Neuronal stem cell (in vitro differentiated cells): ENCODE results near the gene ZNF585A.
"Not testable (repeated sequence)": the region's sequence is repeated elsewhere in the genome, so short reads cannot be mapped to it uniquely, and the experiment has no call there.

Experiments used
- DNase-seq: peaks from one replicate; pipeline ENCODE4 v3.0.0-alpha.2; 2013; ENCODE audit warnings: low spot score
- H2AFZ ChIP-seq: one replicate; pipeline ENCODE4 v1.6.1; 2013; ENCODE audit warnings: mild to moderate bottlenecking, low read length, inconsistent platforms
- H2AK5ac ChIP-seq: 2 replicates; pipeline ENCODE4 v1.6.1; 2013; ENCODE audit warnings: low read depth, mild to moderate bottlenecking, inconsistent platforms, low read length, moderate library complexity, mixed read lengths
- H2BK120ac ChIP-seq: 2 replicates; pipeline ENCODE4 v1.6.1; 2013; ENCODE audit warnings: low read depth, mild to moderate bottlenecking, inconsistent platforms, low read length, moderate library complexity, mixed read lengths
- H2BK12ac ChIP-seq: one replicate; pipeline ENCODE4 v1.6.1; 2013; ENCODE audit warnings: low read length, inconsistent platforms
- H2BK15ac ChIP-seq: 2 replicates; pipeline ENCODE4 v1.6.1; 2013; ENCODE audit warnings: mild to moderate bottlenecking, low read length, inconsistent platforms, mixed read lengths
- H2BK5ac ChIP-seq: one replicate; pipeline ENCODE4 v1.6.1; 2013; ENCODE audit warnings: inconsistent platforms, mild to moderate bottlenecking, low read length, moderate library complexity
- H3K14ac ChIP-seq: one replicate; pipeline ENCODE4 v1.6.1; 2013; ENCODE audit warnings: low read length, inconsistent platforms
- H3K18ac ChIP-seq: 2 replicates; pipeline ENCODE4 v1.6.1; 2013; ENCODE audit warnings: low read length, inconsistent platforms
- H3K23ac ChIP-seq: 2 replicates; pipeline ENCODE4 v1.6.1; 2013; ENCODE audit warnings: low read depth, mild to moderate bottlenecking, mixed read lengths, low read length, inconsistent platforms; ENCODE audit not compliant: poor library complexity
- H3K27ac ChIP-seq: replicated peaks from 3 replicates; pipeline ENCODE4 v1.5.1; 2013; ENCODE audit warnings: low read length, inconsistent platforms
- H3K27me3 ChIP-seq, 3 experiments: 2 replicates each; pipeline ENCODE4 v1.6.1; 2013; ENCODE audit warnings: low read length in 3 of 3, mild to moderate bottlenecking in 2 of 3, inconsistent platforms in 1 of 3, low read depth in 1 of 3, mixed read lengths in 1 of 3, moderate library complexity in 1 of 3; ENCODE audit not compliant: control insufficient read depth in 3 of 3, insufficient read depth in 3 of 3
- H3K36me3 ChIP-seq, 2 donors: replicated peaks in 1 of 2; 2 replicates each; pipeline ENCODE4 v1.6.1; 2013; ENCODE audit warnings: low read length in 2 of 2; ENCODE audit not compliant: control insufficient read depth in 2 of 2, insufficient read depth in 2 of 2
- H3K4ac ChIP-seq: 2 replicates; pipeline ENCODE4 v1.6.1; 2013; ENCODE audit warnings: inconsistent platforms, mild to moderate bottlenecking, low read length, moderate library complexity
- H3K4me1 ChIP-seq, 2 donors: 1 replicate in 1 of 2; 2 replicates in 1 of 2; pipeline ENCODE4 v1.6.1; 2013; ENCODE audit warnings: low read length in 2 of 2, low read depth in 1 of 2; ENCODE audit not compliant: control insufficient read depth in 2 of 2, insufficient read depth in 1 of 2
- H3K4me2 ChIP-seq: one replicate; pipeline ENCODE4 v1.6.1; 2013; ENCODE audit warnings: mild to moderate bottlenecking, low read length, inconsistent platforms; ENCODE audit not compliant: insufficient read depth, poor library complexity, severe bottlenecking
- H3K4me3 ChIP-seq, 2 donors: 2 replicates each; pipeline ENCODE4 v1.5.1; 2013; ENCODE audit warnings: low read length in 2 of 2, mild to moderate bottlenecking in 2 of 2, inconsistent platforms in 1 of 2, moderate library complexity in 1 of 2
- H3K79me1 ChIP-seq: one replicate; pipeline ENCODE4 v1.6.1; 2013; ENCODE audit warnings: low read depth, mild to moderate bottlenecking, inconsistent platforms, low read length, moderate library complexity
- H3K9ac ChIP-seq: one replicate; pipeline ENCODE4 v1.6.1; 2013; ENCODE audit warnings: mild to moderate bottlenecking, low read depth, low read length, inconsistent platforms; ENCODE audit not compliant: poor library complexity
- H3K9me3 ChIP-seq, 2 donors: replicated peaks in 1 of 2; 2 replicates each; pipeline versions ENCODE3 to v1.6.1; 2013; ENCODE audit warnings: low read length in 2 of 2, mild to moderate bottlenecking in 2 of 2, inconsistent platforms in 1 of 2, low read depth in 1 of 2, mixed read lengths in 1 of 2, moderate library complexity in 1 of 2; ENCODE audit not compliant: control insufficient read depth in 2 of 2, insufficient read depth in 1 of 2
- H4K8ac ChIP-seq: one replicate; pipeline ENCODE4 v1.6.1; 2013; ENCODE audit warnings: low read depth, mild to moderate bottlenecking, inconsistent platforms, low read length, moderate library complexity
- H4K91ac ChIP-seq: one replicate; pipeline ENCODE4 v1.6.1; 2013; ENCODE audit warnings: low read length, low read depth, mild to moderate bottlenecking, inconsistent platforms; ENCODE audit not compliant: poor library complexity
- WGBS, 2 donors: extraction: QIAGEN DNeasy Blood & Tissue Kit; methylation state at CpG; one replicate each; pipeline ENCODE4 v1.1.7; 2013; ENCODE audit warnings: missing lambda C conversion rate in 2 of 2, mixed read lengths in 1 of 2; ENCODE audit not compliant: insufficient read length in 2 of 2, insufficient replicate concordance in 1 of 2; ENCODE audit errors: extremely low coverage in 2 of 2; 5-methylcytosine and 5-hydroxymethylcytosine counted together

The ZNF585A gene

DNA sequence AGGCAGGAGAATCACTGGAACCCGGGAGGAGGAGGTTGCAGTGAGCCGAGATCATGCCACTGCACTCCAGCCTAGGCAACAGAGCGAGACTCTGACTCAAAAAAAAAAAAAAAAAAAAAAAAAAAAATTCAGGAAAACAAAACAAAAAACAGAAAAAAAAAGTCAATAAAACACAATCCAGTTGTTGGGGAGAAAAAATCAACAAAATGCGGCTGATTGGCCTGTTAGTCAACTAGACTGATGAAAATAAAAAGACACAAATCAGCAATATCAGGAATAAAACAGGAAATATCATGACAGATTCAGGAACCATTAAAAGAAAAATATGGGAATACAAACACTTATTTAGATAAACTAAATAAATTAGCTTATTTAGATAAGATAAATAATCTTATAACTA lies 22.8 kb upstream of the ZNF585A start:
- H4K8ac ChIP-seq, H3K23ac ChIP-seq, H3K4me1 ChIP-seq, H3K18ac ChIP-seq, H2BK12ac ChIP-seq, H3K4me2 ChIP-seq, H4K91ac ChIP-seq, H2AK5ac ChIP-seq, H3K14ac ChIP-seq, H2BK15ac ChIP-seq, H3K4me3 ChIP-seq, H2BK120ac ChIP-seq, H3K9ac ChIP-seq, H2AFZ ChIP-seq, DNase-seq, H3K27ac ChIP-seq, H3K79me1 ChIP-seq, H2BK5ac ChIP-seq, H3K4ac ChIP-seq, H3K27me3 ChIP-seq: not testable (repeated sequence)
- H3K36me3 ChIP-seq = peaks cover 4 to 16% of the 10 kb centered on the region in 2 donors
- peaks cover 1 to 18% of the 10 kb centered on the region in 2 donors for H3K9me3 ChIP-seq
- no CpG with 5 or more reads among the region's 4 CpGs for whole genome bisulfite sequencing, 2 donors

DNA sequence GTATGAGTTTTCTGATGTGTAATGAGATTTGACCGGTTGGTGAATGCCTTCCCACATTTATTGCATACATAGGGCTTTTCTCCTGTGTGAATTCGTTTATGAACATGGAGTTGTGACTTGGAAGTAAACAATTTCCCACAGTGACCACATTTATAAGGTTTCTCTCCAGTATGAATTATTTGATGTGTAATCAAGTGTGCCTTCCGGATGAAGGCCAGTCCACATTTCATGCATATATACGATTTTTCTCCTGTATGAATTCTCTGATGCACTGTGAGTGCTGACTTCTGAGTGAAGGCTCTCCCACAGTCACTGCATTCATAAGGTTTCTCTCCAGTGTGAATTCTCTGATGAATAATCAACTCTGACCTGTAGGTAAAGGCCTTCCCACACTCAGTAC lies 13.6 kb upstream of the ZNF585A start:
- not testable (repeated sequence) for H2BK15ac ChIP-seq, H2BK5ac ChIP-seq, H3K4me2 ChIP-seq, H3K4me3 ChIP-seq, H3K27ac ChIP-seq, H3K14ac ChIP-seq, H3K4me1 ChIP-seq, H2AK5ac ChIP-seq, H4K8ac ChIP-seq, H2BK120ac ChIP-seq, H3K18ac ChIP-seq, H3K27me3 ChIP-seq, DNase-seq, H3K79me1 ChIP-seq, H3K23ac ChIP-seq, H2AFZ ChIP-seq, H3K9ac ChIP-seq, H4K91ac ChIP-seq, H2BK12ac ChIP-seq, H3K4ac ChIP-seq
- WGBS, 2 donors = no CpG with 5 or more reads among the region's 4 CpGs
- peaks cover 19 to 46% of the 10 kb centered on the region in 2 donors for H3K9me3 ChIP-seq
- peaks cover 5 to 27% of the 10 kb centered on the region in 2 donors for H3K36me3 ChIP-seq

DNA sequence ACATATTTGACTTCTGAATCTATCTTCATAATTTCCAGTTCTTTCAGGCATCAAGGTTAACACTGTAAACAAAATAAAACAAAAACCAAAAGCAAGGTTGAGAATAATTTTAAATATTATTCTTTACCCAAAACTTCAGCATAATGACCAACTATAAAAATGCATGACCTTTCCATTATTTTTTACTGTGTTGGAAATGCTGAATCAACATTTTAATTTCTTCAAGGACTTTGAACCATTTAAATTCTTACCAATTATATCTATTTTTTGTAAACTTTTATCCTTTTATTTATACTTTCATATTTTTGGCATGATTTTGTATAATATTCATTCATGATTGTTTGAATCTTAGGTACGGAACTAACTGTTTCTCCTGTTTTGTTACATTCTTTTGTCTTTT lies 6.9 kb downstream of the ZNF585A start:
- Histone ChIP-seq H3K4me2 (no peak overlapping the region), H2BK120ac (no peak overlapping the region), H3K27me3 (no peaks in the 10 kb centered on the region), H3K4me1 (no peaks in the 10 kb centered on the region), H3K36me3 (peaks cover 19 to 92% of the 10 kb centered on the region in 2 donors), H3K23ac (no peak overlapping the region), H2BK5ac (no peak overlapping the region), H2AFZ (no peak overlapping the region), H4K91ac (no peak overlapping the region), H3K14ac (no peak overlapping the region), H2BK12ac (no peak overlapping the region), H3K9ac (no peak overlapping the region), H3K4ac (no peak overlapping the region), H2BK15ac (no peak overlapping the region), H3K9me3 (peaks cover 14 to 90% of the 10 kb centered on the region in 2 donors), H2AK5ac (no peak overlapping the region), H4K8ac (no peak overlapping the region), H3K27ac (no peak overlapping the region), H3K79me1 (peaks cover 3% of the 10 kb centered on the region), H3K18ac (no peak overlapping the region), H3K4me3 (no peak overlapping the region)
- DNase-seq = no peak
- WGBS, 2 donors = no CpG with 5 or more reads among the region's 1 CpG

DNA sequence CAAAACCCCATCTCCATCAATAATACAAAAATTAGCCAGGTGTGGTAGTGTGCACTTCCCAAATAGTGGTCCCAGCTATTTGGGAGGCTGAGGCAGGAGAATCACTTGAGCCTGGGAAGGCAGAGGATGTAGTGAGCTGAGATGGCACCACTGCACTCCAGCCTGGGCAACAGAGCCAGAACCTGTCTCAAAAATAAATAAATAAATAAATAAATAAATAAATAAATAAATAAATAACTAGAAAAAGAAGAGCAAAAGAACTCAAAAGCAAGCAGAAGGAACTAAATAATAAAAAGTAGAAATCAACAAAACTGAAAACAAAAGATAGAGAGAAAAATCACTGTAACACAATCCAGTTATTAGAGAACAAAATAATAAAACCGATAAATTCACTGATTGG lies 12.3 kb downstream of the ZNF585A start:
- H3K79me1 ChIP-seq = no peaks in the 10 kb centered on the region
- H3K36me3 ChIP-seq = peaks cover 15 to 88% of the 10 kb centered on the region in 2 donors
- H3K9ac ChIP-seq = no peak overlapping the region
- H3K4me2 ChIP-seq = no peak overlapping the region
- H2BK120ac ChIP-seq = no peak overlapping the region
- no peak overlapping the region for H2BK15ac ChIP-seq
- no peak for DNase-seq
- WGBS, 2 donors = no CpG with 5 or more reads among the region's 1 CpG
- H3K9me3 ChIP-seq = peaks cover 15 to 93% of the 10 kb centered on the region in 2 donors
- no peak overlapping the region for H3K27ac ChIP-seq
- no peak overlapping the region for H2BK12ac ChIP-seq
- H3K18ac ChIP-seq = no peak overlapping the region
- no peak overlapping the region for H3K4ac ChIP-seq
- no peak overlapping the region for H4K91ac ChIP-seq
- H4K8ac ChIP-seq = no peak overlapping the region
- no peak overlapping the region for H3K4me3 ChIP-seq
- H3K4me1 ChIP-seq = no peaks in the 10 kb centered on the region
- no peaks in the 10 kb centered on the region for H3K27me3 ChIP-seq
- no peak overlapping the region for H2AFZ ChIP-seq
- no peak overlapping the region for H2BK5ac ChIP-seq
- no peak overlapping the region for H3K23ac ChIP-seq
- no peak overlapping the region for H2AK5ac ChIP-seq
- no peak overlapping the region for H3K14ac ChIP-seq
